ENCODE measurements around the gene DUSP10.

Gene DUSP10

DNA sequence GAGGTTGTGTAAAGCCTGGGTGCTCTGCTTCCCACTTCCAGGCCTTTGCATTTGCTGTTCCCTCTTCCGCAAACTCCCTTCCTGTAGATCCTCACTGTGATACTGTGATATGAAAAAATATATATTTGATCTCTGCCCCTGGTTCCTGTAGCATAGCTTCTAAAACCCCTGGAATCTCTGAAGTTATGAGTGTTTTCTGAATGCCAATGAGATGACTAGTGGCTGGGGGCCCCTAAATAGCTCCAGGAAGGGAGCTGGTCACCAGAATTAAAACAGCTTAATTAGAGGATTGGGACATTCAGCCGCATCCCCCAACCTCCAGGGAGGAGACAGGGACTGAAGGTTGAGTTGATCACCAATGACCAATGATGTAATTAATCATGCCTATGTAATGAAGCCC lies 21.9 kb downstream of the DUSP10 start:
- Histone ChIP-seq H3K27me3 (ENCODE audit: insufficient read depth, poor library complexity, severe bottlenecking) (no peaks in the 10 kb centered on the region), H3K27ac (replicated peaks) (no peak overlapping the region), H3K4me3 (replicated peaks; ENCODE audit: insufficient read depth, low read length) (no peak overlapping the region)
- no peak for DNase-seq (ENCODE audit: low read depth in 1 of 2, low spot score in 1 of 2)
- no peak for TF ChIP-seq GABPA (IDR thresholded peaks at IDR 0.05; ENCODE audit: low read depth)
- no peak for TF ChIP-seq REST (IDR thresholded peaks at IDR 0.05; ENCODE audit: insufficient replicate concordance, low read depth)
- no peak for TF ChIP-seq SPI1 (IDR thresholded peaks at IDR 0.05; ENCODE audit: borderline replicate concordance, low read depth)
- no peak for TF ChIP-seq POLR2AphosphoS5 (IDR thresholded peaks at IDR 0.05; ENCODE audit: low read depth)
- TF ChIP-seq CTCF (IDR thresholded peaks at IDR 0.05; ENCODE audit: insufficient read depth, low read length), result no peak

GRCh38 chr1:221719278-221719597 lies 22.7 kb downstream of the DUSP10 start:
- DNase-seq (ENCODE audit: low read depth in 1 of 2, low spot score in 1 of 2), result no peak
- Histone ChIP-seq H3K4me3 (replicated peaks; ENCODE audit: insufficient read depth, low read length) (no peak overlapping the region), H3K27me3 (ENCODE audit: insufficient read depth, poor library complexity, severe bottlenecking) (no peaks in the 10 kb centered on the region), H3K27ac (replicated peaks) (no peak overlapping the region; the same call in 1 of the 2 replicates)
- no peak for TF ChIP-seq REST (IDR thresholded peaks at IDR 0.05; ENCODE audit: insufficient replicate concordance, low read depth)
- no peak for TF ChIP-seq SPI1 (IDR thresholded peaks at IDR 0.05; ENCODE audit: borderline replicate concordance, low read depth)
- TF ChIP-seq POLR2AphosphoS5 (IDR thresholded peaks at IDR 0.05; ENCODE audit: low read depth), result no peak
- no peak for TF ChIP-seq GABPA (IDR thresholded peaks at IDR 0.05; ENCODE audit: low read depth)
- TF ChIP-seq CTCF (IDR thresholded peaks at IDR 0.05; ENCODE audit: insufficient read depth, low read length), result no peak

- no peak overlapping the region; the same call in 1 of the 2 replicates for H3K27ac ChIP-seq (replicated peaks)
- no peak overlapping the region for H3K4me3 ChIP-seq (replicated peaks; ENCODE audit: insufficient read depth, low read length)
- TF ChIP-seq REST (IDR thresholded peaks at IDR 0.05; ENCODE audit: insufficient replicate concordance, low read depth) (no peak), SPI1 (IDR thresholded peaks at IDR 0.05; ENCODE audit: borderline replicate concordance, low read depth) (no peak), POLR2AphosphoS5 (IDR thresholded peaks at IDR 0.05; ENCODE audit: low read depth) (no peak), GABPA (IDR thresholded peaks at IDR 0.05; ENCODE audit: low read depth) (no peak), CTCF (IDR thresholded peaks at IDR 0.05; ENCODE audit: insufficient read depth, low read length) (no peak)
- no peak for DNase-seq (ENCODE audit: low read depth in 1 of 2, low spot score in 1 of 2)
- H3K27me3 ChIP-seq (ENCODE audit: insufficient read depth, poor library complexity, severe bottlenecking), result no peaks in the 10 kb centered on the region
Observed at GRCh38 chr1:221718381-221719277, 23.3 kb downstream of the DUSP10 start.

Data from HL-60 (cell line).